Stimulated activated effector memory CD8-positive, alpha-beta T cell treated with anti-CD3 and anti-CD28 coated beads, Interleukin-12 subunit alpha, Interleukin-12 subunit beta, amount 100 ng/mL, for 72 hours (primary cell): Measurements from ENCODE around the gene GRP.
"Not testable (repeated sequence)": the region's sequence is repeated elsewhere in the genome, so short reads cannot be mapped to it uniquely, and the experiment has no call there.

ENCODE experiments used
- ATAC-seq: fragments of 150-1000 bp; cut with Tn5 transposase; 2 replicates; pipeline ENCODE4 v1.10.0; 2021
- DNase-seq, 2 donors: peaks; one replicate each; pipeline ENCODE4 v3.0.0; 2021 to 2022; ENCODE audit warnings: low spot score in 2 of 2
- H3K27ac Mint-ChIP-seq: one replicate; pipeline ENCODE4 v1.8.0; 2022; ENCODE audit warnings: mild to moderate bottlenecking, mixed read lengths
- H3K36me3 Mint-ChIP-seq: one replicate; pipeline ENCODE4 v1.8.0; 2022; ENCODE audit warnings: mild to moderate bottlenecking, mixed read lengths
- H3K4me1 Mint-ChIP-seq: one replicate; pipeline ENCODE4 v1.8.0; 2022; ENCODE audit warnings: mixed read lengths
- H3K4me3 Mint-ChIP-seq: one replicate; pipeline ENCODE4 v1.8.0; 2022; ENCODE audit warnings: mild to moderate bottlenecking, mixed read lengths
- H3K9me3 Mint-ChIP-seq: one replicate; pipeline ENCODE4 v1.8.0; 2022; ENCODE audit warnings: mixed read lengths

The GRP gene

DNA sequence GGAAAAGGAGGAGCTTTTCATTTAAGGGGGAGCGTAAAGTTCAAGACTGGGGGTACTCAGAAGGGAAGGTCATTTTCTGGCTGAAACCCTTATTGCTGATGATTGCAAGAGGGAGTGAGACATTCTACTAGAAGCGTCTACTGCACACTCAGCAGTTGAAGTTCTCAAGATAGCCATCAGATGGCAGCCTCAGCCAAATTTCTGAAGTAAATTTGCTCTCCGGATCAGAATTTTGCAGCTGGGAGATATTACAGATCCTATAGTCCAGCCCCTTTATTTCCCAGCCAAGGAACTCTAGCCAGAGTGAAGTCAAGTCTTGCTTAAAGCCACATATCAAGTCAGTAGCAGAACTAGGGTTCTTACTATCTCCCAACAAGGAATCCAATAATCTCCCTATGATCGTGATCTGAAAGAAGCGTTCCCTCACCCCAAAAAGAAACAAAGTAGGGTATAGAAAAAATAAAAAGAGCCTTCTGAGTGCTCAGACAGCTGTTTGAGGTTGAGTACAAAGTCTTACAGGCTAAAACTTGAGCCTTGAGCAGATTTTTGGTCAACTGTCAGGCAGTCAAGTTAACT is 29.3 kb downstream of the GRP start:
- ATAC-seq: peak; percentile 40
- Mint-ChIP-seq H3K4me3 (no peak overlapping the region), H3K4me1 (no peaks in the 10 kb centered on the region), H3K27ac (no peak overlapping the region), H3K9me3 (no peaks in the 10 kb centered on the region), H3K36me3 (no peaks in the 10 kb centered on the region)
- DNase-seq: no peak

DNA sequence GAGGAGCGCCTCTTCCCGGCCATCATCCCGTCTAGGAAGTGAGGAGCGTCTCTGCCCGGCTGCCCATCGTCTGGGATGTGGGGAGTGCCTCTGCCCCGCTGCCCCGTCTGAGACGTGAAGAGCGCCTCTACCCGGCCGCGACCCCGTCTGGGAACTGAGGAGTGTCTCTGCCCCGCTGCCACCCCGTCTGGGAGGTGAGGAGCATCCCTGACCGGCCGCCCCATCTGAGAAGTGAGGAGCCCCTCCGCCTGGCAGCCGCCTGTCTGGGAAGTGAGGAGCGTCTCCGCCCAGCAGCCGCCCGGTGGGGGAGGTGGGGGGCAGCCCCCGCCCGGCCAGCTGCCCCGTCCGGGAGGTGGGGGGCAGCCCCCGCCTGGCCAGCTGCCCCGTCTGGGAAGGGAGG is 35.5 kb downstream of the GRP start:
- H3K4me1 Mint-ChIP-seq, H3K9me3 Mint-ChIP-seq, H3K4me3 Mint-ChIP-seq, H3K36me3 Mint-ChIP-seq, H3K27ac Mint-ChIP-seq, ATAC-seq, DNase-seq: not testable (repeated sequence)

GRCh38 chr18:59261842-59262241 is 41.9 kb downstream of the GRP start:
- H3K4me3 Mint-ChIP-seq, H3K4me1 Mint-ChIP-seq, ATAC-seq, DNase-seq, H3K9me3 Mint-ChIP-seq, H3K36me3 Mint-ChIP-seq, H3K27ac Mint-ChIP-seq: not testable (repeated sequence)

DNA sequence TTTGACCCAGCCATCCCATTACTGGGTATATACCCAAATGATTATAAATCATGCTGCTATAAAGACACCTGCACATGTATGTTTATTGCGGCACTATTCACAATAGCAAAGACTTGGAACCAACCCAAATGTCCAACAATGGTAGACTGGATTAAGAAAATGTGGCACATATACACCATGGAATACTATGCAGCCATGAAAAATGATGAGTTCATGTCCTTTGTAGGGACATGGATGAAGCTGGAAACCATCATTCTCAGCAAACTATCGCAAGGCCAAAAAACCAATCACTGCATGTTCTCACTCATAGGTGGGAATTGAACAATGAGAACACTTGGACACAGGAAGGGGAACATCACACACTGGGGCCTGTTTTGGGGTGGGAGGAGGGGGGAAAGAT is 42.3 kb downstream of the GRP start:
- H3K9me3 Mint-ChIP-seq, H3K27ac Mint-ChIP-seq, H3K4me3 Mint-ChIP-seq, ATAC-seq, DNase-seq, H3K36me3 Mint-ChIP-seq, H3K4me1 Mint-ChIP-seq: not testable (repeated sequence)

GRCh38 chr18:59263661-59264060 is 43.7 kb downstream of the GRP start:
- Mint-ChIP-seq H3K4me3 (no peak overlapping the region), H3K27ac (no peak overlapping the region)
- no peak for ATAC-seq

DNA sequence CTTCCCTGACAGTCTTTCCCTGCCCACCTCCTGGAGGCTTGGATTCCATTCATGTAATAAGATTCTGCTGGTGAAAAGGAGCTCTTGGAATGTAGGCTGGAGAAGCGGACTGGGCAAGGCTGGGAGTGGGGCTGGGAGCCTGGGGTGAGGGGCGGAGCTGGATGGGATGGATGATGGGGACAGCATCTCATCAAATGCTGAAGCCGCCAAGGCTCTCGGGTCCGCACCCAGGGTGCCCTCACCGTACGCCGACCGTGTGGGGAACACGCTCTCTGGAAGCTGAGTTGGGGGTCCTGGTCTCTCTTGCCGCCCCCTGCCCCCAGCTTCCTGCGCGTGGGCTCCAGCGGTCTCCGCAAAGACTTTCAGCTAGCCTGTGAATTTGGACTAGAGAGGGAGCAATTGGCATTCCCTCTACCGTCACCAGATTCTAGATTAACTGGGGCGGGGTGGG is 44.2 kb downstream of the GRP start:
- Mint-ChIP-seq H3K36me3 (no peaks in the 10 kb centered on the region), H3K9me3 (peaks cover 3% of the 10 kb centered on the region), H3K27ac (no peak overlapping the region), H3K4me3 (no peak overlapping the region), H3K4me1 (peaks cover 15% of the 10 kb centered on the region)
- ATAC-seq (no peak), DNase-seq (no peak)

More at GRCh38 chr18:59263661-59264060, 43.7 kb downstream of the GRP start:
- peaks cover 3% of the 10 kb centered on the region for H3K9me3 Mint-ChIP-seq
- no peaks in the 10 kb centered on the region for H3K36me3 Mint-ChIP-seq
- H3K4me1 Mint-ChIP-seq: peaks cover 12% of the 10 kb centered on the region
- DNase-seq: no peak

DNA sequence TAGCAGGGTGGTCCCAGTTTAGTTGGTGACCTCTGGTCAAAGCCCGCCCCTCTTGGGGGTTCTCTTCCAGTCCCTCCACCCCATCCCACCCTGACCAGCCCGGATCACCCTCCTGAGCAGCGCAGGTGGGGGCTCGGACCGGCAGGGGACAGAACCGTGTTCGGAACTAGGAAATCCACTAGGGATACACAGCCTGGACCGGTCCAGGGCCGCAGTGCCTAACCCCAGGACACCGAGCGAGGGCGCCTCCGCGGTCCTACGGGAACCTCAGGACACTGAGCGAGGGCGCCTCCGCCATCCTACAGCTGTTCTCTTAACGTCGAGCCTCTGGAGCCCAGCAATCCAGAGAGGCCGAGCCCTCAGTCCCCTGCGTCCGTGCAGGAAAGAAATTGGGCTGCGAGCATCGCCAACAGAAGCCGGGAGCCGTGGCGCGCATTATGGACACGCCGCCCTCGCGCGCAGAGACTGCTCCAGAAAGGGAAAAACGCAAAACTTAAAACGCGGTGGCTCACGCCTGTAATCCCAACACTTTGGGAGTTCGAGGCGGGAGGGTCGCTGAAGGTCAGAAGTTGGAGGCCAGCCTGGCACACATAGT is 44.8 kb downstream of the GRP start:
- H3K4me1 Mint-ChIP-seq: peaks cover 20% of the 10 kb centered on the region
- no peaks in the 10 kb centered on the region for H3K9me3 Mint-ChIP-seq
- no peak overlapping the region for H3K27ac Mint-ChIP-seq
- ATAC-seq: no peak
- no peaks in the 10 kb centered on the region for H3K36me3 Mint-ChIP-seq
- DNase-seq: no peak
- H3K4me3 Mint-ChIP-seq: peak overlapping the region; percentile 54

- peaks cover 22% of the 10 kb centered on the region for H3K4me1 Mint-ChIP-seq
- no peaks in the 10 kb centered on the region for H3K9me3 Mint-ChIP-seq
- H3K27ac Mint-ChIP-seq: no peak overlapping the region
- DNase-seq (peak in 1 of 2 donors; percentile 57), ATAC-seq (peak; percentile 60)
- peak overlapping the region; percentile 54 for H3K4me3 Mint-ChIP-seq
- H3K36me3 Mint-ChIP-seq: no peaks in the 10 kb centered on the region
Measured at GRCh38 chr18:59265246-59265973, 45.5 kb downstream of the GRP start.

- peaks cover 22% of the 10 kb centered on the region for H3K4me1 Mint-ChIP-seq
- no peak overlapping the region for H3K27ac Mint-ChIP-seq
- DNase-seq (no peak), ATAC-seq (no peak)
- H3K36me3 Mint-ChIP-seq: no peaks in the 10 kb centered on the region
- no peaks in the 10 kb centered on the region for H3K9me3 Mint-ChIP-seq
- H3K4me3 Mint-ChIP-seq: peak overlapping the region; percentile 54
Measured at GRCh38 chr18:59265974-59266369, 46.0 kb downstream of the GRP start.

DNA sequence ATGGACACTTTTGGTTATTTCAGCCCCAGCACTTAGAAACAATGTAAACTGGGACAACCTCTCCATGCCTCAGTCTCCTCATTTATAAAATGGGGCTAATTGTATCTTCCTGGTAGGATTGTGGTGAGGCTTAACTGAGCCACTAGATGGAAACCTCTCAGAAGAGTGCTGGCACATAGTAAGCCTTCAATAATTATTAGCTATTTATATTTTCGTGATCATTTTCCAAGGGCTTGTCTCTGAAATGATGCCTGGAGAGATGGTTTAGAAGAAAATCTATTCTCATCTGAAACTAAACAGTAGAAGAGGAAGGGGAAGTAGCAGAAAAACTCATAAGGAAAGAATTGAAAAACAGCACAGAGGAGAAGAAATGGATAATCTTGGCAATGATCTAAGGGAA is 46.5 kb downstream of the GRP start:
- Mint-ChIP-seq H3K4me1 (peaks cover 22% of the 10 kb centered on the region), H3K9me3 (no peaks in the 10 kb centered on the region), H3K4me3 (no peak overlapping the region), H3K36me3 (no peaks in the 10 kb centered on the region), H3K27ac (no peak overlapping the region)
- ATAC-seq (no peak), DNase-seq (no peak)

- no peak overlapping the region for H3K27ac Mint-ChIP-seq
- H3K36me3 Mint-ChIP-seq: no peaks in the 10 kb centered on the region
- DNase-seq (no peak), ATAC-seq (no peak)
- no peaks in the 10 kb centered on the region for H3K9me3 Mint-ChIP-seq
- peaks cover 22% of the 10 kb centered on the region for H3K4me1 Mint-ChIP-seq
- H3K4me3 Mint-ChIP-seq: no peak overlapping the region
Measured at GRCh38 chr18:59266886-59267502, 47.0 kb downstream of the GRP start.

DNA sequence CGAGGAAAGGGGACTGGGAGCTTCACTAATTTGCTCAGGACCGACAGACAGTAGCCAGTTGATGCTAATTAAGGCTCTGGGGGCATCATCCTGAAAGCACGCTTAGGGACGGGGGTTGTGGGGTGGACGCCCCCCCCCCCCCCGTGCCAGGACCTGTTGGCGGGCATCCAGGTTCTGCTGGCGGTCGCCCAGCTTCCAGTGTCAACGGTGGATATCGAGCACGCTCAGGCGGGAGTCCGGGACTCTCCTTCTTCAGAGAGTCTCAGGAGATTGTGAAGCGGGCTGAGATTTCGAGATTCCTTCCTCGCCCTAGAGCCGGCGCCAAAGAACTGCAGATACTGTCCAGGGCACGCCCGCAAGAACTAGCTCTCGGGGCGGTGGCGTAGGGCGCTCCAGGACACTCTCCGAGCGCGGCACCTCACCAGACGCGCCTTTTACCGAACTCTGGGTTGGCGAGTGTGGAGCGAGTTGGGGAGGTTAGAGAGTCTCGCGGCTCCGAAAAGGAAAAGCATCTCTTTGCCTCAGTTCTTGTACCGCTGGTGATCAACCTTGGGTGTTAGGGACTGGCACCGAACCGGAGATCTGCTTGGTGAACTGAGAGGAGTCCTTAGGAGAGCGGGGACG is 47.7 kb downstream of the GRP start:
- Mint-ChIP-seq H3K27ac (no peak overlapping the region), H3K9me3 (no peaks in the 10 kb centered on the region), H3K4me3 (no peak overlapping the region), H3K36me3 (no peaks in the 10 kb centered on the region), H3K4me1 (peaks cover 22% of the 10 kb centered on the region)
- DNase-seq (no peak), ATAC-seq (no peak)

- Mint-ChIP-seq H3K4me3 (peak overlapping the region; percentile 54), H3K27ac (no peak overlapping the region), H3K36me3 (no peaks in the 10 kb centered on the region), H3K4me1 (peaks cover 22% of the 10 kb centered on the region), H3K9me3 (no peaks in the 10 kb centered on the region)
- ATAC-seq: no peak
- no peak for DNase-seq
Measured at GRCh38 chr18:59268127-59268720, 48.3 kb downstream of the GRP start.

- DNase-seq (peak; percentile 33 to 63), ATAC-seq (peak; percentile 78)
- no peak overlapping the region for H3K27ac Mint-ChIP-seq
- H3K36me3 Mint-ChIP-seq: no peaks in the 10 kb centered on the region
- H3K4me3 Mint-ChIP-seq: peak overlapping the region; percentile 54
- peaks cover 24% of the 10 kb centered on the region for H3K4me1 Mint-ChIP-seq
- H3K9me3 Mint-ChIP-seq: no peaks in the 10 kb centered on the region
Measured at GRCh38 chr18:59268721-59269562, 49.0 kb downstream of the GRP start.
